GM19468 (cell line): ENCODE measurements around the gene PFDN1.

Source experiments
- ATAC-seq: cut with Tn5 transposase; IDR thresholded peaks from one replicate; pipeline ENCODE4 v1.9.1; 2021; ENCODE audit warnings: mild to moderate bottlenecking, moderate library complexity, moderate number of reproducible peaks; ENCODE audit not compliant: unreplicated experiment; ENCODE audit errors: extremely low read depth

The PFDN1 gene

DNA sequence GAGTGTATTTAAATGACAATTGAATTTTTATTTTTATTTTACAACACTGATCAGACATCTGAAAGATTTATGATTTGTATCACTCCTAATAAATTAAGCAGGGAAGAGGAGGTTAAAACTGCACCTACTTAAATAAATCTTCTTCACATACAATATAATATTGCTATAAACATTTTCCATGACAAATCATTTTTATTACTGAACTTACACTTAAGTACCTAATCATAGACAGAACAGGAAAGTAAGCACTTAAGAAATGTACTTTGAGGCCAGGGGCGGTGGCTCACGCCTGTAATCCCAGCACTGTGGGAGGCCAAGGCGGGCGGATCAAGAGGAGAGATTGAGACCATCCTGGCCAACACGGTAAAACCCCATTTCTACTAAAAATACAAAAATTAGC is 3.8 kb downstream of the PFDN1 start:
- ATAC-seq: no peak

DNA sequence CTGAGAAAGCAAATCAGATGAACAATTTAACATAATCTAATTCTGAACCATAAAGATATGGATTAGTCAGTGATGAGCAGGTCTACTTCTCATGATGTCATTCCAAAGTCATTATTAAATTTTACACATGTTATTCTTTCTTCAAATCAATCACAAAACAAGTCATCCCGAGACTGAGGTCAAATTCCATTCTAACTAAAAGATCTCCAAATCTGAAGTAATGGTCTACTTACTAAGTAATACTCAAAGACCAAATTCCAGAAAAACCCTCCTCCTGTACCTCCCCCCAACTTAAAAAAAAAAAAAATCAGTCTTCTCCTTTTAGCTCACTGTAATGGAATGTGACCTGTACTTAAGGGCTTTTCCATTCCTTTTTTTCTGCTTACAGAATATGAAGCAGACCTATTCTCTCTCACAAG is 4.7 kb downstream of the PFDN1 start:
- ATAC-seq: no peak

GRCh38 chr5:140297283-140297682 is 5.6 kb downstream of the PFDN1 start:
- no peak for ATAC-seq

GRCh38 chr5:140296289-140296688 is 6.6 kb downstream of the PFDN1 start:
- ATAC-seq: no peak

GRCh38 chr5:140295414-140295813 is 7.5 kb downstream of the PFDN1 start:
- no peak for ATAC-seq

DNA sequence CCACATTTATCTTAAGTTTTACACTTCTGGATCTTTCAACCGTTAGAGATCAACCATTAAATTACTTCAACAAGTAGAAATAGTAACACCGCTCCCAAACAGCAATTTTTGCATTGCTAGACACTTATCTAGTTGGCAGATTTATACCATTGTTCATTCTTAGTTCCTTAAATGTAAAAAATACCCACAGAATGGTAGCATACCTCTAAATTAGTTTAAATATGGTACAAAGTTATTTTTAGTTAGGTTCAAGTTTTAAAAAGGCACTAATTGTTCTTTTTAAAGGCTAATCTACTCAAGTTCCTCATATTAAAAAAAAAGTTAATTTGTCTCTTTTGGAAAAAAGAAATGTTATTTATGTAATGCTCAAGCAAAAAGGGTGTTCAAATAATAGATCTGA is 8.1 kb downstream of the PFDN1 start:
- ATAC-seq: no peak

GRCh38 chr5:140293849-140294100 is 9.1 kb downstream of the PFDN1 start:
- no peak for ATAC-seq

DNA sequence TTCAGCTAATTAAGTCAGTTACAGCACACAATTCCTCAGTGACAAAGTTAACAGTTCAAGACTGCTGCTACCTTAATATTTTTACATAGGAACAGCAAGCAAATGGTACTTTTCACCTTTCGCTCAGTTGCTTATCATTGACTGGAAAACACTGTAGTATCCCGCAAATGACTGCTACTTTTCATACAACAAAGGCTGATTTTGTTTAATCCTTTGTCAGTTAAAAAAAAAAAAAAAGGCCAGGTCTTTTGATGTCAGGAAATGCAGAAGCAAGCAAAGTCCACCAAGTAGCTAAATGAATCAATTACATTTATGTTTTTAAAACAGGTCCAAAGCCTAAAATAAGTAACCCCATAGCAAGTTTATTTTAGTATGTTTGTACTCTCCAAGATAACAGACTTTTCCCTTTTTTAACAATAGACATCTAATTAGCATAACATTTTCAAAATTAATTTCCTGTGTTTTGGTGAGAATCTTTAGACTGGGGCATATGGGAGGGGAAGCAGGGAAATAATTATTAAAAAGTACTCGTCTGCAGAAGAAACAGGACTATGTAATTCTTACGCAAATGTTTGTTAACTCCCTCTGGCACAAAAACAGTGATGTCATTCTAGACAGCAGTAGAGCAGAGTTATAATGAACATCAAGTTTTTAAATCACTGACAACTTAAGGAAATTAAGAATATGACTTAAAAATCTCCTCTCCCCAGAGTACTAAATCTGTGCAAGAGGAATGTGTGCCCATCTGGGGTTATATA is 9.6 kb downstream of the PFDN1 start:
- no peak for ATAC-seq

GRCh38 chr5:140292212-140293036 is 10.5 kb downstream of the PFDN1 start:
- no peak for ATAC-seq

GRCh38 chr5:140287801-140288521 is 14.9 kb downstream of the PFDN1 start:
- ATAC-seq: no peak

- no peak for ATAC-seq
Measured at GRCh38 chr5:140286424-140286823, 16.5 kb downstream of the PFDN1 start.

DNA sequence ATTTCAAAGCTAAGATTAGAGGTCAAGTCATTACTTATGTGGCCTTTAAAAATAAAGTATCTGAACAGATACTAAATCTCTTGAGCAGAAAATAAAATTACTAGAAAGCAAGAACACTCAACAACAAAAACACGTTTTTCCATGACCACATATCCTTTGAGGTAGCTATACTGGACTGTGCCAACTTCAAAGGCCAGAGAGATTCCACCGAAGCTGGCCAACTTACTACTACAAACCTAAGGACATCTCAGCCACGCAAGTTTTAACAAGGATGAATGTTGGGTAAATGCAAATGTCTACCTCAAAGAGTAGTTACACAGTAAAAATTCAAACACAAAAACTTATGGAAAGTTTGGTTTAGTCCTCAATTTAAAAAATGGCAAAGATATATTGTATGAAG is 18.9 kb downstream of the PFDN1 start:
- ATAC-seq: no peak

DNA sequence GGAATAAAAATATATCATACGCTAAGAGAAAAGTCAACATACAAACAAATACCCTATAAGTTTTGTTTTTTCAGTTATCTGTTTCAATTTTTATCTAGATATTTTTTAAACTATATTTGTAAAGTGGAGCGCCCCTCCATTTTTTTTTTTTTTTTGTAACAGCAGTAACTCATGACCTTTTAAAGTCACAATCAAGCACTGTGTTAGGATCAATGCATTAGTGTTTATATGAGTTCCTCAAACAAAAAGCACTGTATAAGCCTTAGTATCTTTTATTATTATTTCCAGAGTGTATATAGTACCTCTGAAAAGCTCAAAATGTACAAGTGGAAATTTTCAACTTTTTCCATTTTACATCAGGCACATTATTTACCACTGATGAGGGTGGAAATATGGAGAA is 20.6 kb downstream of the PFDN1 start:
- ATAC-seq: no peak

DNA sequence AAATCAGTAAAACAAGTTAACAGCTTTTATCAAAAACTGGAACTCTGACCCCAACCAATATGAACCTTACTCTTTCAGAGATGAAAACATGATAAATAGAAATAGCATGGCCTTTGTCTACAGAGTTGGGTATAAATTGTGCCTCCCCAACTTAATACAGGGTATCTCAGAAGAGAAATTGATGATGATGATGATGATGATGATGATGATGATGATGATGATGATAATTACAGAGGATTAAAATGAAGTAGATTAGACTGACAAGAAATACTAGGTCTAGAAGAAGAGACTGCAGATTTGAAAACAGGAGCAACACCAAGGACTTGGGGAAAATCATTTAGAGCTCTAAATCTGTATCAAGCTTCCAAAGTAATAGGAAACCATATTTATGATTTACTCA is 27.1 kb downstream of the PFDN1 start:
- ATAC-seq: no peak

GRCh38 chr5:140273401-140273877 is 29.5 kb downstream of the PFDN1 start:
- no peak for ATAC-seq

DNA sequence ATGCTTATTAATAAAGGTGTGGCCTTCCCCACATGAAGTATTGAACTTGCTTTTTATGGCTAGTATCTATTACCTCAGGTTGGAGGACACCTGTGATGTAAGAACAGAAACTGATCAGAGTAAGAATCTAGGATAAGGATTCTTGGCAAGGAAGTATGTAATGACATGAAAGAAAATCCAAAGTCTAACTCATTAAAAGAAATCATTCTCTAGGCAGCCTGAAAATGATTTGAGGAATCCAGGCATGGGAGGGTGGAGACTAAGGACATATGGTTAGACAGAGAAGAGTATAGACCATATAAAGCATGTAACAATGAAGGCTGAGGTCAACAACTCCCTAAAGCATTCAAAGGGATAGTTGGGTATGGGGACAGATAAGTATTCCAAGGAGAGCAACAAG is 32.9 kb downstream of the PFDN1 start:
- ATAC-seq: no peak

- no peak for ATAC-seq
Measured at GRCh38 chr5:140267559-140268018, 35.3 kb downstream of the PFDN1 start.

GRCh38 chr5:140267201-140267540 is 35.7 kb downstream of the PFDN1 start:
- no peak for ATAC-seq

GRCh38 chr5:140266471-140267200 is 36.3 kb downstream of the PFDN1 start:
- no peak for ATAC-seq

GRCh38 chr5:140265845-140266244 is 37.1 kb downstream of the PFDN1 start:
- no peak for ATAC-seq
